NCI-H526 (cell line): ENCODE data around the gene EP400.
A peak's percentile ranks its signal among the peaks of the same experiment; 100 is the strongest.
"Not testable (repeated sequence)": the region's sequence is repeated elsewhere in the genome, so short reads cannot be mapped to it uniquely, and the experiment has no call there.

Source experiments
- DNase-seq, 2 experiments: peaks; one replicate each; lab custom pipeline; 2025; lab: John Stamatoyannopoulos, UW

EP400 gene

GRCh38 chr12:132046561-132046960 lies 96.8 kb downstream of the EP400 start:
- no peak for DNase-seq

- not testable (repeated sequence) for DNase-seq
Measured at GRCh38 chr12:132047630-132048029, 97.9 kb downstream of the EP400 start.

- no peak for DNase-seq
Measured at GRCh38 chr12:132049442-132049841, 99.7 kb downstream of the EP400 start.

- no peak for DNase-seq
Measured at GRCh38 chr12:132049876-132050275, 100.1 kb downstream of the EP400 start.

GRCh38 chr12:132051718-132052117 lies 102.0 kb downstream of the EP400 start:
- peak in 1 of 2 experiments; percentile 49 for DNase-seq

GRCh38 chr12:132052196-132052932 lies 102.6 kb downstream of the EP400 start:
- DNase-seq: no peak

GRCh38 chr12:132053338-132054330 lies 103.9 kb downstream of the EP400 start:
- no peak for DNase-seq

GRCh38 chr12:132054983-132055382 lies 105.2 kb downstream of the EP400 start:
- no peak for DNase-seq

- no peak for DNase-seq
Measured at GRCh38 chr12:132055535-132056096, 105.9 kb downstream of the EP400 start.

GRCh38 chr12:132056320-132056719 lies 106.6 kb downstream of the EP400 start:
- no peak for DNase-seq

- no peak for DNase-seq
Measured at GRCh38 chr12:132056951-132057350, 107.2 kb downstream of the EP400 start.

GRCh38 chr12:132057691-132058090 lies 107.9 kb downstream of the EP400 start:
- no peak for DNase-seq

GRCh38 chr12:132061197-132061596 lies 111.5 kb downstream of the EP400 start:
- no peak for DNase-seq

- DNase-seq: no peak
Measured at GRCh38 chr12:132061641-132062430, 112.1 kb downstream of the EP400 start.

- DNase-seq: no peak
Measured at GRCh38 chr12:132062481-132062880, 112.7 kb downstream of the EP400 start.

GRCh38 chr12:132063491-132063890 lies 113.7 kb downstream of the EP400 start:
- DNase-seq: no peak

GRCh38 chr12:132064631-132065030 lies 114.9 kb downstream of the EP400 start:
- no peak for DNase-seq

- DNase-seq: no peak
Measured at GRCh38 chr12:132065203-132065602, 115.5 kb downstream of the EP400 start.

- DNase-seq: no peak
Measured at GRCh38 chr12:132065609-132066344, 116.0 kb downstream of the EP400 start.

GRCh38 chr12:132066345-132066685 lies 116.6 kb downstream of the EP400 start:
- no peak for DNase-seq

- DNase-seq: no peak
Measured at GRCh38 chr12:132066749-132067148, 117.0 kb downstream of the EP400 start.
